NCI-H774 (cell line): ENCODE data around the gene LRR1.
"Not testable (repeated sequence)": the region's sequence is repeated elsewhere in the genome, so short reads cannot be mapped to it uniquely, and the experiment has no call there.

Experiments used
- DNase-seq: peaks from one replicate; lab custom pipeline; 2025; lab: John Stamatoyannopoulos, UW

The LRR1 gene

GRCh38 chr14:49623941-49624839, 25.4 kb downstream of the LRR1 start:
- DNase-seq = no peak

- peak; percentile 79 for DNase-seq
Measured at GRCh38 chr14:49633640-49634546, 35.2 kb downstream of the LRR1 start.

- peak; percentile 36 for DNase-seq
Measured at GRCh38 chr14:49634547-49635334, 36.0 kb downstream of the LRR1 start, which contains the start of gene DNAAF2. Gene DNAAF2 (minus strand): TSS chr14:49635244. CDS start chr14:49635149, 95 bp downstream.

GRCh38 chr14:49636866-49637265, 38.1 kb downstream of the LRR1 start:
- DNase-seq = no peak

GRCh38 chr14:49637534-49638078, 38.9 kb downstream of the LRR1 start:
- no peak for DNase-seq

GRCh38 chr14:49640540-49641417, 42.0 kb downstream of the LRR1 start:
- DNase-seq = no peak

- peak; percentile 6 for DNase-seq
Measured at GRCh38 chr14:49641697-49642129, 43.0 kb downstream of the LRR1 start.

GRCh38 chr14:49642163-49642562, 43.4 kb downstream of the LRR1 start:
- DNase-seq = no peak

GRCh38 chr14:49653508-49653907, 54.8 kb downstream of the LRR1 start:
- no peak for DNase-seq

- no peak for DNase-seq
Measured at GRCh38 chr14:49654511-49654910, 55.8 kb downstream of the LRR1 start.

- not testable (repeated sequence) for DNase-seq
Measured at GRCh38 chr14:49657500-49657899, 58.8 kb downstream of the LRR1 start.

- DNase-seq = no peak
Measured at GRCh38 chr14:49659526-49660455, 61.1 kb downstream of the LRR1 start.
